Fibroblast of skin of right biceps (primary cell): ENCODE data around the gene FHIT.
"Not testable (repeated sequence)": the region's sequence is repeated elsewhere in the genome, so short reads cannot be mapped to it uniquely, and the experiment has no call there.

Experiments
- DNase-seq: peaks from one replicate; pipeline ENCODE4 v3.0.0-alpha.2; 2013

The FHIT gene

GRCh38 chr3:59953104-59953503, 1298.1 kb downstream of the FHIT start:
- DNase-seq = no peak

DNA sequence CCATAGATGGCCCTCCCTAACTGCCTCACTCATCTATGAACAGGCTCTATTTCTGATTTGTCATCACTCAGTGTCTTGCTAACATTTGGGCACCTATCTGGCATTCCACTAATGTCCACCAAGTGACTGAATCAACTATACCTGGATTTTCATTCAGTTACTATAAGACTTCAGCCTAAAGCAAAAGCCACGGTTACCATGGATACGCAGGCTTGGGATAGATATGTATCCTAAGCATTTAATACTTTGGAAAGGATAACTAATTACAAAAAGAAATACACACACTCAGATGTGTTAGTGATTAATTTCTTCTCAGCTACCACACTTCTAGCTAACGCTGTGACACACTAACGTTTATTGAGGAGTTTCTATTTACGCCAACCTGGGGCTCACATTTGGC, 1301.9 kb downstream of the FHIT start:
- DNase-seq = no peak

DNA sequence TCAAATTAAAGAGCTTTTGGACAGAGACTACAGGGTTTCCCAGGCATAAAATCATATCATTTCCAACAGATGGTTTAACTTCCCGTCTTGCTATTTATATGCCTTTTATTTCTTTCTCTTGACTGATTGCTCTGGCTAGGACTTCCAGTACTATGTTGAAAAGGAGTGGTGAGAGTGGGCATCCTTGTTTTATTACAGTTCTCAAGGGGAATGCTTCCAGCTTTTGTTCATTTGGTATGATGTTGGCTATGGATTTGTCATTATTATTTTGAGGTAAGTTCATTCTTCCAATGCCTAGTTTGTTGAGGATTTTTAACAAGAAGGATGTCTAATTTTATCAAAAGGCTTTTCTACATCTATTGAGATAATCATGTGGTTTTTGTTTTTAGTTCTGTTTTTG, 1304.9 kb downstream of the FHIT start:
- DNase-seq = no peak

DNA sequence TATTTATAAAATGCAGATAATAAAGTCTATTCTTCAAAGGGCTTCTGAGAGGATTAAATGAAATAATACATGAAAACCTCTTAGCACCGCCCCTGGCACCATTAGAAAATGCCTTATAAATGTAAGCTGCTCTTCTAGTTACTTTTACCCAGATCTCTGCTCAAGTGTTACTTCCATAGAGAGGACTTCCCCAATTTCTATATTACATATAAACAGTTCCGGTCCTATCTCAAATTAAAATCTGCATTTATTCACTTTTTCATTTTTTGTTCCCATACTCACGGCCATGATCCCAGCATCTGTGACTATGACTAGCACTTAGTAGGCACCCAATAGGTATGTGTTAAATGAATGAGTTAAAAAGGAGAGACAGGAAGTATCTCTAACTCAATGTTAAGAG, 1310.5 kb downstream of the FHIT start:
- no peak for DNase-seq

- DNase-seq = no peak
These were observed 1311.3 kb downstream of the FHIT start for GRCh38 chr3:59939826-59940426.

DNA sequence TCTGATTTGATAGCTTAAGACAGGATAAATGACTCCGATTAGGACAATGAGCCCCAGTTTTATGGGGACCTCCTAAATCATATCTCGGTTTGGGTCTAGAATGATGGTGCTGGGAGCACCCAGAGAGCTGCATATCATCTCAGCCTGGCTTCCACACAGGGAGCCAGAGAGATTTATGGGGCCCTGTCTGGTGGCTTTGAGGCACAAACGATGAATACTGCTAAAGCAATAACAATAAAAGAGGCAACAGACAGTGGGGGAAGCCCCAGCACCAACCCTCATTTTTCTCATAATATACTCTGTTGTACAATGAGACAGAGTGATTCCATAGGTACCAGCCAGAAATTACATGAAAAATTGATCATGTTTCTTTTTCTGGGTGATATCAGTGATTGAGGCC, 1312.4 kb downstream of the FHIT start:
- no peak for DNase-seq

GRCh38 chr3:59937201-59937600, 1314.1 kb downstream of the FHIT start:
- no peak for DNase-seq

DNA sequence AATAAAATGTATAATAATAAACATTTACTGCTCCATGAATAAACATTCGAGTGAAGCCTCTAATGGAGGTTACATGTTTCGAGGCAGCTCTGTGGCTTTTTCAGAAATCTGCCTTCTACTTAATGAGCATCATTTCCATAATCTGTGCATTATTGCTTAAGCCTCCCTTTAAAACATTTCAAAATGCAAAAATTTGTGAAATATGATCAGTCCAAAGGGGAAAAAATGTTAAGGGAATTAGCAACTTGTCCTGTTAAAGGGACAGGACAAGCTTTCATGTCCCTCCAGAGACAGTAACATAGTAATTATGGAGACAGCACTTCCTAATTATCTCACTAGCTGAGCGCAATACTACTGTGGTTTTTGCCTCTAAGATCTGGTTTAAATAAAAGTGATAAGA, 1314.8 kb downstream of the FHIT start:
- no peak for DNase-seq

DNA sequence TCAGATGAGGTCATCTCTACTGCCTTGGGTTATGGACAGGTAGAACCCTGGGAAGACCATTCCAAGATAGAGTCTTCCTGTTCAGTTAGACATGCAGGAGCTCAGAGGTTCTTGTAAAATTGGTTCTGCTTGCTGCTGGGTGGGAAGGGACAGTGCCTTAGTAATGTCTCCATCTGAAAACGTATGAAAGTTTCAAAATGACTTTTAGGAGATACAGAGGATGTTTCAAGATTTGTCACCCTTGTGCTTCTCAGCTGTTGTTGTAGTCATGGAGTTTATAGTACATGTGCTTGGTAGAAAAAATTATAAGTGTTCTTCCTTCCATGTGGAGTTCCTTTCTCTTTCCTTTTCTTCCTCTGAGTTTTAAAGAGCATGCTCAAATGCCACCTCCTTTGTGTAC, 1316.2 kb downstream of the FHIT start:
- no peak for DNase-seq

DNA sequence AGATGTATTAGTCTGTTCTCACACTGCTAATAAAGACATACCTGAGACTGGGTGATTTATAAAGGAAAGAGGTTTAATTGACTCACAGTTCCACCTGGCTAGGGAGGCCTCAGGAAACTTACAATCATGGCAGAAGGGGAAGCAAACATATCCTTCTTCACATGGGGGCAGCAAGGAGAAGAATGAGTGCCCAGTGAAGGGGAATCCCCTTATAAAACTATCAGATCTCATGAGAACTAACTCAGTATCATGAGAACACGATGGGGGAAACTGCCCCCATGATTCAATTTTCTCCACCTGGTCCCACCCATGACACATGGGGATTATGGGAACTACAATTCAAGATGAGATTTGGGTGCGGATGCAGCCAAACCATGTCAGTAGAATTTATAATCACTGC, 1316.7 kb downstream of the FHIT start:
- not testable (repeated sequence) for DNase-seq

DNA sequence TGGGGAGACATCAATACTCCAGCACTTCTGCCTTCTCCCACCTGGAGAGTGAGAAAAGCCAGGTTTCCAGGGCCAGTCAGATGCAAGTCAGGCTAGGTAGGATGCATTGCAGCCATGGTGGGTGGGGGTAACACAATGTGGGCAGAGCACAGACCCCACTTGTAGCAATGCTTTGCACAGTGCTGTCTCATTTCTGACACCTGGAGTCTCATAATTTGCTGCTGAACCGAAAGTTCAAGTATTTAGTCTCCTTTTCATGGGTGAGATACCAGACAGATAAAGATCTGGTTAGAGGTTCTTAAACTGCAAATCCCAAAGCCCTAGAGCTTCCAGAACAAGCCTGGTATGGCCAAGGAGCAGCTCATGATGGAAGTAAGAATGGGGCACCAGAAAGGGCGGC, 1321.1 kb downstream of the FHIT start:
- DNase-seq = no peak

- DNase-seq = no peak
These were observed 1324.2 kb downstream of the FHIT start for GRCh38 chr3:59927056-59927455.

GRCh38 chr3:59925946-59926345, 1325.3 kb downstream of the FHIT start:
- no peak for DNase-seq

GRCh38 chr3:59922192-59922591, 1329.1 kb downstream of the FHIT start:
- no peak for DNase-seq

- DNase-seq = no peak
These were observed 1330.4 kb downstream of the FHIT start for GRCh38 chr3:59920822-59921221.

DNA sequence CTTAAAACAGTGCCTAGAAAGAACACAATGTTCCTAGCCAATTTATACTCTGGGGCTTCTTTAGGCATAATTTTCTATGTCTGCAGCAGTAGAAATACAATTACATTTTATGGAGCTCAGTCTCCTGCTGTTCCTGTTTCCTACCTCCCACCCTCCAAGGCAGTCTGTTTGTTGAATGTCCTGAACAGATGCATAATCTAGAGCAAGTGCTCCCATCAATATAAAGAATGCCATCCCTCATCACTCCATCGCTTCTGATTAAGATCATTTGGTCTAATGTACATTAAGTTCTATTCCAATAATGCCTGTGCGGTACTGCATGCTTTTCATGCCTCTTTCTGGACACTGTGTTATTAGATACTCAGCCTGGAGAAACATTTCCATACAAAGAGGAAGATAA, 1331.7 kb downstream of the FHIT start:
- no peak for DNase-seq

GRCh38 chr3:59914251-59914650, 1337.0 kb downstream of the FHIT start:
- no peak for DNase-seq

- DNase-seq = no peak
These were observed 1337.6 kb downstream of the FHIT start for GRCh38 chr3:59913645-59914044.

DNA sequence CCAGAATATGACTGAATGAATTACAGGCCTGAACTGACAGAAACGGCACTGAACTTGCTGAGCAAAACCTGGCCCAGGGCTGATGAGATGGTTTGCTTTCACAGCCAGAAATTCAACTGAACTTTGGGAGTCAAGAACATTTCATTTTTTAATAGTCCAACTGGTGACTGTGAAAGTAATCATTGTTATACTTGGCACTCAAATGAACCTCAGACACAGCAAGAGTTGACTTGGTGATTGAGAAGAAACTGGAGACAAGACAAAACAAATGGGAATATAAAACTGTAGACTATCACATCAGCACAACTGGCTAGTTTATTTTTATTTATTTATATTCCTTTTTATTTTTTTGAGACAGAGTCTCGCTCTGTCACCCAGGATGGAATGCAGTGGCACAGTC, 1342.6 kb downstream of the FHIT start:
- no peak for DNase-seq

- DNase-seq = no peak
These were observed 1343.0 kb downstream of the FHIT start for GRCh38 chr3:59908280-59908679.

DNA sequence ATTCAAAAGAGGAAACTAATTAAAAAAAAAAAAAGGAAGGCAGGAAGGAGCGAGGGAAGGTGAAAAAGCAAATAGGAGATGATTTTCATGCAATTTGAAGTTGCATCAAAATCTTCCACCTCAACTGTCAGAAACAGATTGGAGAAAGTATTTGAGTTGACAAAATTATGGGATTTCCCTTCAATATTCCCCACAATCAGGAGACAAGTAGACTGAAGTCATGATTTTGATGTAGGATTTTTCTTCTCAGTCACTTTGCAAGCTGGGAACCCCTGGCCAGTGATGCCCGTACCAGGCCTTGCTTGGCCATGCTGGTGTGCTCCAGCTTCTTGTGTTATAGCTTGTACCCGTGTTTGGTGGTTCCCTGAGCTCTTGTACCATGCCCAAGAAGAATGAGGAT, 1347.0 kb downstream of the FHIT start:
- DNase-seq = no peak

- no peak for DNase-seq
These were observed 1352.2 kb downstream of the FHIT start for GRCh38 chr3:59899061-59899460.

DNA sequence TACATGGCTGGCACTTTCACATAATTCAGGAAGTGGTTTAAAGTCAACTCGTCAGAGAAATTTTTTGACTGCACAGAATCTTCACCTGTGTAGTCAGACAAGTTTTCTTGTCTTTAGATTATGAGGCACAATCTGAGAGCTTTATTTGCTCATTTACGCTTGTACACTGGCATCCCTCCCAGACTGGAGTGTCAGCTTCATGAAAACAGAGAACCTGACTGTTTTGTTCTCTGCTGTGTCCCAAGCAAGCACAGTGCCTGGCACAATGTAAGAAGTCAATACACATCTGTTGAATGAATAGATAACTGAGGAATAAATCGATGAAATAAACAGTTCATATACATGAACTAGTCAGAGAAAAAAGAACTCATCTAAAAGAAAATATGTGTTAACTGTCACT, 1355.3 kb downstream of the FHIT start:
- DNase-seq = no peak

- no peak for DNase-seq
These were observed 1356.7 kb downstream of the FHIT start for GRCh38 chr3:59894425-59895121.

DNA sequence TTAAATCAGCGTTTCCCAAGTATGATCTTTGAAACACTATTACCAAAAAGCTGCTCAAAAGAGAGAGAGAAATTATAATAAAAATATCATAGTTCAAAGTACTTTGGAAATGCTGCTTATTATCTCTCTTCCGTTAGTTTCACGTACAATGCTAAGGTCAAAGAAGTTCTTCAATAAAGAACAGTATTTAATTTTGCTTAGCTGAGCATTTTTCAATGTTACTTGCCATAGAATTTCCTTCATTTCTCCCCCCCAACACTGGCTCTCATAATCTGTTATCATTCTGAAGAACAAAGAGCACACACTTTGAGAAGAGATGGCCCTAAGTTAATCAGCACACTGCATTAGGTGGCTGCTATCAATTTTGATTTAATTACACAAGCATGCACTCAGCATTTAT, 1360.6 kb downstream of the FHIT start:
- DNase-seq = no peak
